Activated naive CD4-positive, alpha-beta T cell treated with Interleukin-2 at 50 U/mL for 16 hours (primary cell): ENCODE measurements around the gene ARHGEF12.

Source experiments
- DNase-seq: peaks from one replicate; pipeline ENCODE4 v3.0.0-alpha.2; 2020

Gene ARHGEF12

DNA sequence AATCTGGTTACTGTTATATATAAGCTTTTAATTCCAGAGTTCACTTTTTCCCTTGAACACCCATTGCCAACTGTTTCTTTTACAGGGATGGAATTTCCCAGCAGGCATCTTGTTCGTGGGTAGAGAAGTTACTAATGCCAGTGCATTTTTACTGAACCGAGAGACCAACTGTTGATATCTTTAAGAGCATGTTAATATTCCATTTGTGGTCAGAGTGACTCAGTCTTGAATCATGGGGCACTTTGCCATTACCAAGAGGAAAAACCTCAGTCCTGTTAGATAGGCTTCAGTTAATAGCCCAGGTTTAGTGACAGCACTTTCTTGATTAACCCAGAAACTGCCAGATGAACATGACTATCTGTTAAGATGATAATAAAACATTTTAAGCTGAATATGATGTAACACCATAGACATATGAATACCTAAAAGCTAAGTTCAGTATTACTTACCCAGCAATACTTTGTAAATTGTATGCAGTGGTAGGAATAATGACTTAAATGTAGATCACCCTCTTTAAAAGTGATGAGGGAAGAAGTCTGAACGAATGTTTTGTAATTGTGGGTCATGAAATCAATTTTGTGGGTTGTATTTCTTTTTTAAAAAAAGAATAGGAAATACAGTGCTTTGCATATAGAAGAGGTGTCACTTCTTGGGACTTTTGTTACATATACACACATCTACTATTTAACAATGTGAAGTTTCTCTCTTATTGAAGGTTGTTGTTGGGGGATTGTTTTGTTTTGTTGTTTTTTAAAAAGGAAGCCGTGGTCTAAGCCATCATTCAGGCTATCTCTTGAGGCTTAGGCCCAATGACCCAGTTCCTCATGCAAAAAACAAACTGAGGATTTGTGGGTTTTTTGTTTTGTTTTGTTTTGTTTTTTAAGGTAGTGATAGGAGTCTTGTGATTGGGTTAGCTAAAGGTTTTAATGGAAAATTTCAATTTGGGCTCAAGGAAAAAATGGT lies 96.1 kb downstream of the ARHGEF12 start:
- peak; percentile 23 for DNase-seq

DNA sequence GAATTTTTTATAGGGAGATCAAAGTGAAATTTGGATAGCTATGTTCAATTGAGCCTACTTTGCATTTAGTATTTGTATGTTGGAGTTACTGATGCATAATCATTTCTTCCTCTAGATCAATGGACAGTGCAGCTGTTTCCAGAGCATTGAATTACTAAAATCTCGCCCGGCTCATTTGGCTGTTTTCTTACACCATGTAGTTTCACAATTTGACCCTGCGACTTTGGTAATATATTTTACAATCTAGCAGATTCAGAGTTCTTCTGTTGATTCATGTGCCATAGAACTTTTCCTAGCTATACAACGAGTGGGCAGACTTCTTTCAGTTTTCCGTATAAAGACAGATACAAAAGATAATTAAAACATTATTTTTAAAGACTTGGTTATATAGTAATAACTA lies 105.4 kb downstream of the ARHGEF12 start:
- no peak for DNase-seq

DNA sequence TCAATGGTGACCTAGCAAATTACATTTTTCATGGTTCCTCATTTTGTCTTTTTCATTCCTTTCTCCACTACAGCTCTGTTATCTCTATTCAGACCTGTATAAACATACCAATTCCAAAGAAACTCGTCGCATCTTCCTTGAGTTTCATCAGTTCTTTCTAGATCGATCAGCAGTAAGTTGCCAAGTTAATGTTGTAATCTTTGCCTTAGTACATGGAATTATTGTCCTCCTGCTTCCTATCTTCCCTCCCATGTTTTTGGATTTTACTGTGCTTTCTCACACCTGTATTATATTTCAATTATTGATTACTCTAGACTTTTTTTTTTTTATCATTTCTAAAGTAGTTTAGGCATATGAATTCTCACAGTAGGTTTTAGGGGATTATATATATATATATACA lies 105.8 kb downstream of the ARHGEF12 start:
- DNase-seq = no peak

DNA sequence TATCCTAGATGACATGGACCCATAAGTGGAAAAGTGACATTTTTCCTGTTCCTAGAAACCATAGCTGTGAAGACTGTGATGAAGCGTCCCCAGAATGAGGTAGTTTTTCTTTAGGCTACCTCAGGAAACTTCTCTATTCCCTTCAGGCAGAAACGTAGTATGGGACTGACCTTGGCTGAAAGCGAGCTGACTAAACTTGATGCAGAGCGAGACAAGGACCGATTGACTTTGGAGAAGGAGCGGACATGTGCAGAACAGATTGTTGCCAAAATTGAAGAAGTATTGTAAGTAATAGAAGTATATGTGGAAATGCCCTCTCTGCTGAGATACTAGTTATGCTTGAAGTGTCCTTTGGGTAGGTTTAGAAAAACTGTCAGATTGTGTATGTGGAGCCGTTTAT lies 110.6 kb downstream of the ARHGEF12 start:
- DNase-seq = no peak

DNA sequence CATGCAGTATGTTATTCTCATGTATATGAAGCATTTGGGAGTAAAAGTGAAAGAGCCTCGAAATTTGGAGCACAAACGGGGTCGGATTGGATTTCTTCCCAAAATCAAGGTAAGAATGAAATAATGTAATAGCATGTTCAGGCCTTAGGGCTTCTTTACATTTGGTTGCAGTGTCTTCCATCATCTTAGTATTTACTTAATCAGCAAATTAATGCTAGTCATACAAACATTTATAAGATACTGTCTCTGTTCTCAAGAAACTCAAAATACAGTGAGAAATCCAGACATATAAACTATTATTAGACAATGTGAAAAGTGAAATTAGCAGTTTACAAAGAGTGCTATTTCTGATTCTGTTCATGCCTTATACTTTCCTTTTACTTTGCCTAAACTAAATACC lies 112.0 kb downstream of the ARHGEF12 start:
- DNase-seq = no peak

DNA sequence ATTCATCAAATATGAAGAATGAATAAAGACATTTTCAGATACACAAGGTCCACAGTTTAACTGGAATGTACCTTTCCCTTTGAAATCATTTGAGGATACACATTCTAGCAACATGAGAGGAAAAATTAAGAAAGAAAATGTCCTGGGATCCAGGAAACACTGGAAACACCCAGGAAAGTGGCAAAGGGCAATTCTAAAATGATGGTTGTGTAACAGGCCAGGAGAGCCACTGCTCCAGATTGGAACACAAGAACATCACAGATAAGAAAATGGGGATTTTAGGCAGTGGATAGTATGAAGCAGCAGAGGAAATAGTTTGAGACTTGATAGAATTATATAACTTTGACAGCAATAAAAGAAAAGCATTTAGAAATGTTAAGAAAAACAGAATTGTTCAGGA lies 119.3 kb downstream of the ARHGEF12 start:
- DNase-seq = no peak

DNA sequence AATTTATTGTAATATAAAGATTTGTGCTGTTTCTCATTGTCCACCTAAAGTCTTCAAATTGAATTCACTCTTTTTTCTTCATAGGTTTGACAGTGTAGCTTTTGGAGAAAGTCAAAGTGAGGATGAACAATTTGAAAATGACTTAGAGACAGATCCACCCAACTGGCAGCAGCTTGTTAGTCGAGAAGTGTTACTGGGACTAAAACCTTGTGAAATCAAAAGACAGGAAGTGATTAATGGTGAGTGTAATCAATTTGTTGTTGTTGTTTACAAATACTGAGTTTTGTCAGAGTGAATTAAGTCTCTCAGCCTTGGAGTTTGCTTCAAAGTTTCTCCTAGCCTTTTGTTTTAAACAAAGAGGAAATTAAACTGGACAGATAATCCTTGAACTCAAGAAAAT lies 121.8 kb downstream of the ARHGEF12 start:
- DNase-seq = no peak

DNA sequence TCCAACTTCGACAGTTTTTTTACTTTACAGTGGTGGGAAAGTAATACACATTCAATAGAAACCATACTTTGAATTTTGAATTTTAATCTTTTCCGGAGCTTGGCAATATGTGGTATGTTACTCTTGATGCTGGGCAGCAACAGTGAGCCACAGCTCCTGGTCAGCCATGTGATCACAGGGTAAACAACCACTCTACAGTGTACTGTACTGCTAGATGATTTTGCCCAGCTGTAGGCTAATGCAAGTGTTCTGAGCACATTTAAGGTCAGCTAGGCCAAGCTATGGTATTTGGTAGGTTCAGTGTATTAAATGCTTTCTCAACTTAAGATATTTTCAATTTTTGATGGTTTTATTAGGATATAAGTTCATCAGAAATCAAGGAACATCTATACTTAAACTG lies 126.6 kb downstream of the ARHGEF12 start:
- no peak for DNase-seq

DNA sequence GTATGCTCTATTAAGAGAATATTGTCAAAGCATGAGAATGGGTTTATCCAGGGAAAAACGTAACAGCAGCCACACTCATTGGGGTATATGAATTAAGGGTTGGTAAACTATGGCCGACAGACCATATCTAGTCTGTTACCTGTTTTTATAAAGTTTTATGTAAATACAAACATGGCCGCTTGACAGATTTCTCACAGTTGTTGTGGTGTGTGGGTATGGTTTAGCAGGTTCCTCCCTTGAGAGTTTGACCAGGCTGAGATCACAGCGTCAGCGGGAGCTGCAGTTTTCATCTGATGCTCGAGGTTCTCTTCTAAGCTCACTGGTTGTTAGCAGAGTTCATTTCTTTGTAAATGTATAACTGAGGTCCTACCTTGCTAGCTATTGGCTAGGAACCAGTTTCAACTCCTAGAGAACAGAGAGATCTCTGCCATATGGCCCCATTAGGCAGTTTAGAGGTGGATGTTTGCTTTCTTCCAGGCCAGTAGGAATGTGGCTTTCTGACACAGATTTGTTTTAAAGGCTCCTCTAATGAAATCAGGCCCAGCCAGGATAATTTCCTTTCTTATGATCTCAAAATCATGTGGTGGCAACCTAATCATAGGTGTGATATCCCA lies 129.8 kb downstream of the ARHGEF12 start:
- DNase-seq = no peak

DNA sequence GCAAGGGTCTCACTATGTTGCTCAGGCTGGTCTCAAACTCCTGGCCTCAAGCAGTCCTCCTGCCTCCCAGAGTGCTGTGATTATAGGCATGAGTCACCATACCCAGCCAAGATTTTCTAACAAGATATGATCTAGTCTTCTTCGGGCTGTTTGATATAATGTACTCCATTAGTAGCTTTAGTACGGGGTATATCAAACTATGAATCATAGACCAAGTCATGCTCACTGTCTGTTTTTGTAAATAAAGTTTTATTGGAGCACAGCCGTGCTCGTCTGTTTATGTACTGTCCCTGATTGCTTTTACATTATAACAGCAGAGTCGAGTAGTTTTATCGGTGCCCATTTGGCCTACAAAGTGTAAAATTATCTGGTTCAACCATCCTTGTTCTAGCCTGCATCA lies 131.4 kb downstream of the ARHGEF12 start:
- DNase-seq = no peak

DNA sequence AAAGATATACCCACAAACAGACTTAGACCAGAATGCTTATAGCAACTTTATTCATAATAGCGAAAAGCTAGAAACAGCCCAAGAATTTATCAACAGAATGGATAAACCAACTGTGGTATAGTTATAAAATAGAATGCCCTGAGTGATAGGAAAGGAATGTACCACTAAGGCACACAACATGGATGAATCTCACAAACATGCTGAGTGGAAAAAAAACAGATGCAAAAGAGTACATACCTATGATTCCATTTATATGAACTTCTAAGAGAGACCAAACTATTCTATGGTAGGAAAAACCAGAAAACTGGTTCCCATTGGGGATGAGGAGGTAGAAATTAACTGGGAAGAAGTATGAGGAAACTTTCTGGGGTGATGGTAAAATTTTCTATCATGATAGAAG lies 134.9 kb downstream of the ARHGEF12 start:
- no peak for DNase-seq

DNA sequence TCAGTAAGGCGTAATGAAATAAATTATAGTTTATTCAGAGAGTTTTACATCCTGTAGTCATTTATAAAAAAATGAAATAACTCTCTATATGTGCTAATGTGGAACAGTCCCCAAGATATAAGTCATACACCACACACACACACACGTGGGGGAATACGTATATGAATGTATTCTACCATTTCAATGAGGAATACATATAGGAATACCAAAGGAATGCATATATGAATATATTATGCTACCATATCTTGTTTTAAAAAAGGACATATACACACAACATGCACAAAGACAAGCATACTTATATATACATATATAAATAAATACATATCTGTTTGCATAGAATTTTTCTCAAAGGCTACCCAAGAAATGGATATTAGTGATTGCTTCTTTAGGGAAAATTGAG lies 135.8 kb downstream of the ARHGEF12 start:
- DNase-seq = no peak

DNA sequence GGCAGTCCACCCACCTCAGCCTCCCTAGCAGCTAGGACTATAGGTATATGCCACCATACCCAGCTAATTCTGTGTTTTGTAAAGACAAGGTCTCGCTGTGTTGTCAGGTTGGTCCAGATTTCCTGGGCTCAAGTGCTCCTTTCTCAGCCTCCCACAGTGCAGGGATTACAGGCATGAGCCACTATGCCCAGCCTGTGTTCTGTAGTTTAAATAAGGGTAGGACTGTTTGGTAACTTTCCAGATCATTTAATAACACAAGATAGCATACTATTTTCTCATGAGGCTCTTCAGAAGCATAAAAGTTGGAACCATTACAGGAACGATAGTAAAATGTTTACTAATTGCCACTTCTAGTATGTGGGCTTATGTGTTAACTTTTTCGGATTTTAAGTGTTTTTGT lies 137.3 kb downstream of the ARHGEF12 start:
- no peak for DNase-seq

DNA sequence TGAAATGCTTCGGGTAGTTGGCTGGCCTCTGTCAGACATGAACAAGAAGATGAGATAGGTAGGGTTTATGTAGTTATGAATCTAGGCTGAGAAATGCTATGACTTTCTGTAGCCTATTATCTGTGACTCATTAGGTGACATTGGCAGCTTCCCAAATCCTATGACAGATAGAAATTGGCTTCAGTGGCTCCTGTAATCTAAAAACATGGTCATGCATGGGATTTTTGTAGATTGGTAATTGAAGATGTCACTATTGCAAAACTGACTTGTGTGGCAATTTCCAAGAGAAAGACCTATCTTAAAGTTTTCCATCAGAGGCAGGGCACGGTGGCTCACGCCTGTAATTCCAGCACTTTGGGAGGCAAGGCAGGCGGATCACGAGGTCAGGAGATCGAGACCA lies 145.9 kb downstream of the ARHGEF12 start:
- no peak for DNase-seq

DNA sequence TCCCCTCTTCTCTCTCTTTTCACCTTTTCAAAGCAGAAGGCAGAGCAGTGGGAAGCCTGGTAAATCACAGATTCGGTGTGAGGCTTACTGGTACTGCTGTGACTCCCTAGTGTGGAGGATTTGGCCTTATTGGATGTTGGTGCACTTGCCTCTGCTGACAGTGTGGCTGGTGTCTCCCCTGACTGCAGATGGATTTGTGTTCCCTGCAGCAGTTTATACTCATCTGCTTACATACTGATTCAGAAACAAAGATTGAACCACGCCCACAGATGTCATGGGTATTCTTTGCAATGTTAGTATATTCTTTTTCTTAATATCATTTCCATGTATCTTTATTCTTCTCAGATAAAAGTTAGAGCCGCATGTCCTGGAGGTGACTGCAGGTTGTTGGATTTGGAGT lies 148.5 kb downstream of the ARHGEF12 start:
- no peak for DNase-seq

DNA sequence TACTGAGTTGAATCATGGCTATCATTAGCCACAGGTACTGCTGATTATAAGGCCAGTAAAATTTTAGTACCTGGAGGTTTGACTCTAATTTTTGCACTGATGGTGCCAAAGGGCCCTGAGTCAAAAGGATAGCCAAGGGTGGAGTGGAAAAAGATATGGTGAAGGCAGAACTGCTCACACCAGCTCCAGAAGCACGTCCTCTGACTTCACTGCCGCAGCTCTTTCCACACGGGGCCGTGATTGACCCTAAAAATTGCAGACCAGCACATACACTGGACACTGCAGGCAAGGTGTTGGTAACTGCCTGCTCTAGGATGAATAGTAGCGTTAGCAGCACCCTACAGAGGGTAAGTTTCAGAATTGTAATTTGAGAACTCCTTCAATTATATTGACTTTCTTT lies 149.9 kb downstream of the ARHGEF12 start:
- no peak for DNase-seq

DNA sequence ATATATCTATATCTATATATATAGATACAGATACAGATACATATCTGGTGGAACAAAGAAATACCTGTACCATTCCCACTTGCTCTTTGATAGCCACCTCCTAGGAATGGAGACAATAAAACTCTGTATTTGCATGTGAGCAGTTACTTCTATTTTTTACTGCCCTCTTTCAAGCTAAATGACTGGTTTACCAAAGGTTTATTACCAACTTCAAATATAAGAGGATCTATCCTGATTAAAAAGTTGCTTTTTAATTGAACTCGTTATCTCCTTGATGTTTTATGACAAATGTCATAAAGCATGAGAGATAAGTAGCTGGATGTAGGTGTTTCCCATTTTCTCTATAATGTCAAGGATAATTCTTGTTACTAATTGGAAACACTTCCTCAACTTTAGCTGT lies 153.6 kb downstream of the ARHGEF12 start:
- DNase-seq = no peak

DNA sequence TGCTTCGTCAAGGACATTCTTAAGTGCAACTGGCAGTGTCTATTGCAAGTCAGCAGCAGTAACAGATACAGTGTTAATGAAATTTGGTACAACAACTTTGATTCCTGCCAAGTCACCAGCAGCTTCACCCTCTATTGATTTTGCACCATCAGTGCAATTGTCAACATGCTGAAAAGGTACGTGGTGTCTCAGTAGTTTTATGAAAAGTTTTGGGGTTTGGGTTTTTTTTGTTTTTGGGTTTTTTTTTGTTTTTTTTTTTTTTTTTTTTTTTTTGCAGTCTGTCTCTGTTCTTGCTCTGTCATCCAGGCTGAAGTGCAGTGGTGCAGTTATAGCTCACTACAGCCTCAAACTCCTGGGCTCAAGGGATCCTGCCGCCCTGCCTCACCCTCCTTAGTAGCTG lies 156.3 kb downstream of the ARHGEF12 start:
- DNase-seq = no peak

DNA sequence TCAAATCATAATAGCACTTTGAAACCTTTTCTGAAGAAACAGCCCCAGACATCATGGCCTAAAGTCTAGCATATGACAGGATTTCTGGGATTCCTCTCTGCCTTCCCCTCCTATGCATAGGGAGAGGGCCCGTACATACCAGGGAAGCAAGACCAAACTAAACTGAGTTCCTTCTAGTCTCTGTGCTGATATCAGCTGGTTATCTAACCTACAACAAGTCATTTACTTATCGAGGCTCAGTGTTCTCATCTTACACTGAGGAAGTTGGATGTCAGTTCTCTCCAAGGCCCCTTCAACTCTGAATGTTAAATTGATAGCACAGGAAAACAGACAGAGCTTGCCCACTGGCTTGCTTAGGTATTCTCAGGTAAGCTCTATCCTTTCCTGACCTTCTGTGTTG lies 158.4 kb downstream of the ARHGEF12 start:
- no peak for DNase-seq

DNA sequence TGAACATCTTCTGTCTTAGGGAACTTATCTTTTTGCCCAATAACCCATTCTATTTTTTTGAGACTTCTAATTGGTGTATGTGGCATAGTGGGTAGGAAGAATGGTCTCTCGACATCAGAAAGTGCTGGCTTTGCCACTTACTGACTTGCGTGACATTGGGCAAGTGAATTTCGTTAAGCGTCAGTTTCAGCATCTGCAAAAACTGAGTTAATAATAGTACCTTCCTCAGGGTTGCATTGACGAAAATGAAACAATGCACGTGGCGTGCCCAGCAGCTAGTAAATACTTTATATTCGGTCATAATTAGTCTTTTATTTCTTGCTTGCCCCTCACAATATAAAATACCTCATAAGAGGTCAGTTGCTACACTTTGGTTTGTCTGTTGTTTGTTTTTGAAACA lies 162.9 kb downstream of the ARHGEF12 start:
- DNase-seq = no peak

DNA sequence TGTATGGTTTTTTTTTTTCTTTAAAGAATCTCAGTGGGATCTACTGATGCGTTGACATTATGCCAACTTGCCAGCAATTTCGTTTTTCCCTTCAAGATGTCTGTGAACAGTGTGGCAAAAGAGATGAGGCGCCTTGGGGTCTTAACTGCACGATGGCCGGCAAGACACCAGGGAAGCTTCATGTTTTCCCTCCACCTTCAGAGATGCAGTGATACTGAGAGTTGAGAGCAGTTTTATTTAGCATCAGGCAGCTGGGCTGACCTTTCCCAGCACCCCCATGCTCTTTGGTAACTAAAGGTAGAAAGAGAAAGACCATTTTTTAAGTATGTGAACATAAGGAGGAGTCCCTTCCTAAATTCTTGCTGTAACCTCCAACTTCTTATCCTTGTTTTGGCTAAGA lies 163.6 kb downstream of the ARHGEF12 start:
- DNase-seq = no peak

DNA sequence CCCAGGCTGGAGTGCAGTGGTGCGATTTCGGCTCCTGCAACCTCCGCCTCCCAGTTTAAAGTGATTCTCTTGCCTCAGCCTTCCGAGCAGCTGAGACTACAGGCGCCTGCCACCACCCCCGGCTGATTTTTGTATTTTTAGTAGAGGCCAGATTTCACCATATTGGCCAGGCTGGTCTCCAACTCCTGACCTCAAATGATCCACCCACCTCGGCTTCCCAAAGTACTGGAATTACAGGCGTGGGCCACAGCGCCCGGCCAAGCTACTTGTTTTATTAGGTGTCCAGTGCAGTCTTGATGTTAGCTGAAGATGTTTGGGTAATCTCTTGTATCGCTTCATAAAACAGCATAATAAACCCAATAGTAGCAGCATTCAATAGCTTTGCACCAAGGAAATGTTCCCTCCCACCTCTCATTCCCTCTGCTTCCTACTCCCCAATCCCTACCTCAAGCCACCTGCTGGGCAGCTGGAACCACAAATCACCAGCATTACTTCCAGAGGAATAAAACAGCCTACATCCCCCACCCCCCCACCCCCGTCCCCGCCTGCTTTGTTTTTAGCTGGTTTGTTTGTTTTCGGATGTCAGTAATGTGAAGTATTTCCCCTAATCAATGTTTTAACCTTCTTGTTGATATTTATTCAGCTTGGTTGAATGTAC lies 164.3 kb downstream of the ARHGEF12 start:
- DNase-seq = no peak

DNA sequence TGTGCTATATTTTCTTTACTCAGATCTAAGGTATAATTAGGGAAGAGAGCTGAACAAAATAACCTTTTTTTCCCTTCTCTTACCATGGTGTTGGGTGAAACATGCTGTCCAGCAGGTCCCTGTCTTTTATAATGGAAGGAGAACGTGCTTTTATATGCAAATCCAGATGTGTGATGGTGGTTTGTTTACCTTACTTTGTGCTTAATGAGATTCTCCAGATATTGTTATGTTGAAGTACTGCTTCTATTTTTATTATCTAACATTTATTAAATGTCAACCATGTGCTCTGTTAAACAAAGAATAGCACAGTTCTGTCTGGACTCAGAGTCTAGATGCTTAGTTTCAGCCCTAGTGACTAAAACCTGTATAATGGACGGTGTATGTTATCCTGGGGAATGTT lies 165.2 kb downstream of the ARHGEF12 start:
- no peak for DNase-seq
